GM21526 (cell line): ENCODE results near the gene GRID2IP.
"Not testable (repeated sequence)": the region's sequence is repeated elsewhere in the genome, so short reads cannot be mapped to it uniquely, and the experiment has no call there.

Experiments used
- ATAC-seq: cut with Tn5 transposase; IDR thresholded peaks from one replicate; pipeline ENCODE4 v1.9.1; 2021; ENCODE audit warnings: moderate library complexity; ENCODE audit not compliant: unreplicated experiment, low FRiP score

GRID2IP gene

GRCh38 chr7:6495597-6496262, 55.5 kb downstream of the GRID2IP start:
- no peak for ATAC-seq

DNA sequence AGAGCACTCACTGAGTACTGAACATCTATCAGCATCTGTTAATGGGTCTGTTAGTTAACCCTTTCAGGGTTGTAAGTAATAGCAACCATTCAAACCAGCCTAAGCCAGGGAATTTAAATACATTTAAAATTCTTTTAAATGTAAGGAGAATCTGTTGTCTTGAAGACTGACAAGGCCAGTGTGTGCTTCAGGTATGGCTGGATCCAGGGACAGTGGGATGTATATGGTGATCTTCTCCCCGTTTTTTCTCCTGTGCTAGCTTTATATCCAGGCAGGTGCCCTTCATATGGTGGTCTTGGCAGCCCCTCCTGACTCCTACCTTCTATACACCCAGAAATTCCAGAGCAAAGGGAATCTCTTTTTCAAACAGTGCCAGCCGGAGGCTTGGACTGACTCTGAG, 56.9 kb downstream of the GRID2IP start:
- ATAC-seq, result no peak

GRCh38 chr7:6491194-6491593, 60.1 kb downstream of the GRID2IP start:
- ATAC-seq, result no peak

GRCh38 chr7:6489612-6490011, 61.6 kb downstream of the GRID2IP start:
- no peak for ATAC-seq

DNA sequence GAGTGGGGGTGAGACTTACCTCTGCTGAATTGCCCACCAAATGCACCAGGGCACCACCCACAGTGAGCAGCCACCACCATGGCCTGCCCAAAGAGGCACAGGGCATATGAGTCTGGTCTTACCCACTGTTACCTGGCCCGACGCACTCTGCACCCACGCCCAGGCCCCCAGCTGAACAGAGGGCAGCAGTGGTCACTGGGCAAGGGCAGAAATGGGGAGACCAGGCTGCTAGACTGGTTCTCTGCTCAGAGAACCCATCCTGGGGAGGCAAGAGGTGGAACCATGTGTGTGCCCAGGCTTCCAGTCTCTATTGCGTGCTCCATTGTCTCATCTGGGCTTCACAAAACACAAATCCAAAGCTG, 64.1 kb downstream of the GRID2IP start:
- ATAC-seq, result no peak

DNA sequence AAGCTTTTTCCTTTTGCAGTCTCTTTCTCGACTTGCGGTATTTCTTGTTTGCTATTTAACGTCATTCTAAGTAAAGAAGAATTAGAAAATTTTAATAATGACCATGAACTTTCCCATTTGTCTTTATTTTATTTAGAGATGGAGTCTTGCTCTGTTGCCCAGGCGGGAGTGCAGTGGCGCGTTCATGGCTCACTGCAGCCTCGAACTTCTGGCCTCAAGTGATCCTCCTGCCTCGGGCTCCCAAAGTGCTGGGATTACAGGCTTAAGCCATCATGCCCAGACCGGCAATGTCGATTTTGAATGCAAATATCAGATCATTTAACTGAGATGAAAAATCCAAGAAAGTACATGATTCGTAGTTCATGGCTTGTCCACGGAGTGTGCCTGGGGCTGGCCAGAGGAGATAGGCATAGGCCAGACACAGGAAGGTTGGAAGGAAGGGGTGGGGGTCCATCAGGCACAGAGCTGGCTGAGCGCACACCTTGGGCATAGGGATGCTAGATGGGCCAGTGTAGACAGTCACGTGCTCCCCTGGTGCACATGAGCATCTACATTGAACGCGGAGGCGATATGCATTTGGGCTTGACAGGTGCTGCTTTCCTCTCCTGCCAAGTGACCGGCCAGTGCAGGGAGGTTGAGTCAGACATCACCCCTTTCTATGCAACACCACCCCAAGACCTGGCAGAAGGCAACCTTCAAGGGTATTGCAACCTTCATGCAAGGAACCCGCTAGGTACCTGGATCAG, 64.7 kb downstream of the GRID2IP start:
- ATAC-seq, result no peak

DNA sequence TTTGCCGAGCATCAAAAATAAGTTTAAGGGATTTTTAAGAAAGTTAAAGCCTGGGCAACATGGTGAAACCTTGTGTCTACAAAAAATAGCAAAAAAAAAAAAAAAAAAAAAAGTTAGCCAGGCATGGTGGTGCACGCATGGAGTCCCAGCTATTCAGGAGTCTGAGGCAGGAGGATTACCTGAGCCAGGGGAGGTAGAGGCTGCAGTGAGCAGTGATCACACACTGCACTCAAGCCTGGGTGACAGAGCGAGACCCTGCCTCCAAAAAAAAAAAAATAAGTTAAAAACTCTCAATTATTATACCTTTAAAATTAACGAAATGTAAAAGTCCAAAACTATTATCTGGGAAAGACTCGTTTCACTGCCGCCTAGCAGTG, 68.5 kb downstream of the GRID2IP start:
- no peak for ATAC-seq

GRCh38 chr7:6482307-6482706, 69.0 kb downstream of the GRID2IP start:
- ATAC-seq, result no peak

GRCh38 chr7:6481445-6481844, 69.8 kb downstream of the GRID2IP start:
- no peak for ATAC-seq

DNA sequence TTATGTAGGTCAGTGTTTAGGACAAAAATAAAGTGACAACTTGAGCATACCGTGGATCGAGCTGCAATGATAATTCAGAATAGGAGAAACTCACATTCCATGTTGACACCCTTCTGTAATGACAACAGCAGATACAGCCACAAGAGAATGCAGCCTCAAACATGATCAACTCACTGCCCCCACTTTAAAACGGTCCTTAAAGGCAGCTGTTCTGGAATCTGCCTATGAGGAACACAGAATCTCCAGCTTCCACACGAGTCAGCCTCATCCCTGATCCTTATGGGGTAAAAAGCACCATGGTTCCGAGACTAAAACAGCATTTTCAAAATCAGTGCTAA, 71.0 kb downstream of the GRID2IP start:
- ATAC-seq, result no peak

DNA sequence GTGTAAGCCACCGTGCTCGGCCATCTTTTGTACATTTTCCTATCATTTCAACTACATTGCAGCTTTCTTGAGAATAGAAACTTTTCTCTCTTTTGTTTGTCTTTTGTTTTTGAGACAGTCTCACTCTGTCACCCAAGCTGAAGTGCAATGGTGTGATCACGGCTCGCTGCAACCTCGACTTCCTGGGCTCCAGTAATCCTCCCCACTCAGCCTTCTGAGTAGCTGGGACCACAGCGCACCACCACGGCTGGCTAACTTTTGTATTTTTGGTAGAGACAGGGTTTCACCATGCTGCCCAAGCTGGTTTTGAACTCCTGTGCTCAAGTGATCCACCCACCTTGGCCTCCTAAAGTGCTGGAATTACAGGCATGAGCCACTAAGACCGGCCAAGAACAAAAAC, 72.2 kb downstream of the GRID2IP start:
- ATAC-seq, result no peak

DNA sequence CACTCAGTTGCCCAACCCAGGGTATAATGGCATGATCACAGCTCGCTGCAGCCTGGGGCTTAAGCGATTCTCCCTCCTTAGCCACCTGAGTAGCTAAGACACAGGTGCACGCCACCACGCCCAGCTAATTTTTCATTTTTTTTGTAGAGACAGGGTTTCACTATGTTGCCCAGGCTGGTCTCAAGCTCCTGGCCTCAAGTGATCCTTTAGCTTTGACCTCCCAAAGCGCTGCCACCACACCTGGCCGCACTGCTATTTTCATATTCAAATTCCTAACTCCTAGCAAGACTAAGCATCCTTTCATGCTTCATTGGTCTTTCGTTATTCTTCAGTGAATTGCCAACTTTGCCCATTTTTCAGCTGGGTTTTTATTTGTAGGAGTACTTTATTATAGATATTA, 73.1 kb downstream of the GRID2IP start:
- ATAC-seq, result no peak

- no peak for ATAC-seq
Measured at GRCh38 chr7:6477318-6477660, 74.0 kb downstream of the GRID2IP start.

DNA sequence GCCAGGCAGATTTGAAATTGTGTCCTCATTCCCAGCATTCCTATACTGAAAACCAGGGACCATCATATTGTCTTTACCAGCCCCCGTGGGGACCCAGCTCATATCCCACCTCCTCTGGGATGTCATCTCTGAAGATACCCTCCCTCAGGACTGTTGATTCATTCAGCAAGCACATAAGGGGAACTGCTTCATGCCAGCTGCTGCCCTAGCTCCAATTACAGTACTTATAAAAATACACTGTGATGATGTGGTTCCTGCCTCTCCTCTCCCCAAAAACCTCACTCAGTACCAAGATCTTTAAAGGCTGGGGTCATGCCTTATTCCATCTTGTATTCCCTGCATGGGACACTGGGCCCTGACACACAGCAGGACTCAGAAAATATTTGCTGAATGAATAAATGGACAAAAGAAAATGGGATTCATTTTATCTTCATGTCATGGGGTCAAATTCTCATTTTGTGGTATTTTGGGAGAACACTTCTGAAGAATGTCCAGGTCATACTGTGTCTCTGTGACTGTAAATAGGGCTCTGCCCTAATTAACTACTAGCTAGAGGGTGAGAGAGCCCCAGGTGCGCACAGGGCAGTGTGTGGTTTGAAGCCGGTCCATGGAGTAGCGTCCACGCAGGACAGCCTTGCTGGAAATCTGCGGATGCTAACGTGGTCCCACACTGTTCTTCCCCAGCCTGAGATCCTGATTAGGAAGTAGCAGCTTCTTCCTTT, 74.5 kb downstream of the GRID2IP start:
- ATAC-seq, result no peak

DNA sequence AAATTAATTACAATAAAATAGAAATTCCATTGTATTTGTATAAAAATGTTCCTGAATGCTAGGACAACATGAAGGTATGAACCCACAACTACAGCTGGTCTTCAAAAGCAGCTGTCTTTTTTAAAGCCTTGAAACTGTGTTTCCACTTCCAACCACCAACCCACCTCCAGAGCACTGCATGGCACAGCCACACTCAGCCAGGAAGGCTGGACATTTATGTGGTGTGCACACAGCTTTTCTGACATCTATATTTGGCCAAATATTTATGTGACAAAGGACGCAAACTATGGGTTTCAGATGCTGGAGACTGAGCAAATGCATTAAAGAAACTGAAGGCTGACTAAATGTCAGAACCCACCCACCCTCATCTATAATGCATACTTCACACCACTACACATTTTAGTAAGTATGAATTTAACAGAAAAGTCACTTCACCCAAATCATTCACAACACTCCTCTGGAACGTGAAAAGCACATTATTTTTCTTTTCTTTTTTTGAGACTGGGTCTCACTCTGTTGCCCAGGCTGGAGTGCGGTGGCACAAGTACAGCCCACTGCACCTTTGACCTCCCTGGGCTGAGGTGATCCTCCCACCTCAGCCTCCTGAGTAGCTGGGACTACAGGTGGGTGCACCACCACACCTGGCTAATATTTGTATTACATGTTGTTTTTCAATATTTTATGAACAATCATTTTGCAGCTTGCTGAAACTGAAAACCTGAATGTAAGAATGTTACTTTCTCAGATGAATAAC, 75.7 kb downstream of the GRID2IP start:
- no peak for ATAC-seq

DNA sequence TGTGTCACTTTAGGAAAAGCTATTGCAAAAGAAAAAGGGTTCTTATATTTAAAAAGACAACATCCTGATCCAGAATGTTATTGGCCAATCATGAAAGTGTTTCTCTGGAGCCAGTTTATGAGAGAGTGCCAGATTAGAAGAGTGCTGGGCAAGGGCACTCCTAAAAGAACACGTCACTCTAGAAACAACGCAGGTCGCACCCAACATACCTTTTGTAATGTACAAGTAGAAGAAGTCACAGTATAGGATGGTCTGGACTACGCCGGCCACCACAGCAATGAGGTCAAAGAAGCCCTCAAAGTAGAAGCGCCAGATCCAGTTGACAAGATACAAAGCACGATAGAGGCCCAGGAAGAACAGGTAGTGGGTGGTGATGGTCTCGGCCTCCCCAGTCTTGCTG, 85.4 kb downstream of the GRID2IP start:
- ATAC-seq, result no peak

- ATAC-seq, result not testable (repeated sequence)
Measured at GRCh38 chr7:6463609-6464008, 87.7 kb downstream of the GRID2IP start.

GRCh38 chr7:6461946-6462550, 89.2 kb downstream of the GRID2IP start:
- ATAC-seq, result no peak

- ATAC-seq, result no peak
Measured at GRCh38 chr7:6460990-6461584, 90.2 kb downstream of the GRID2IP start.

DNA sequence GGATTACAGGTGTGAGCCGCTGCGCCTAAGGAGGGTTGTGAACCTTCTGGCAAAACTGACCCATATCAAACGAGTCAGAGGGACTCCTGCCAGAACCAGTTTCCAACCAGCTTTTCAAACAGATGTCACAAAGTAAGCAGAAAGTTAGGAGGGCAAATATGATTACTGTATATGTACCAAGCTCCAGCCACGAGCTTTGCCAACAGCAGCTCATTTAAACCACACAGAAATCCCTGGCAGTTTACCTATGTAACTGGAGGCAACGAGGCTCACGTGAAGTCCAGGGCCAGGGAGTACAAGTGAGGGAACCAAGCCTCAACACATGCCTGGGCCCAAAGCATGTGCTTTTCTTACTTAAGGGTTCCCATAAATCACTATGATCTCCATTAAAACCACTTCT, 91.0 kb downstream of the GRID2IP start:
- ATAC-seq, result no peak

GRCh38 chr7:6458676-6459075, 92.6 kb downstream of the GRID2IP start:
- not testable (repeated sequence) for ATAC-seq
